ENCODE measurements around the gene MAJIN.
A peak's percentile ranks its signal among the peaks of the same experiment; 100 is the strongest.

Gene MAJIN

GRCh38 chr11:64914123-64914522 is 57.8 kb downstream of the MAJIN start:
- no peak for DNase-seq (ENCODE audit: low read depth in 2 of 3, low spot score in 2 of 3)

- no peak for DNase-seq (ENCODE audit: low read depth in 2 of 3, low spot score in 2 of 3)
Measured at GRCh38 chr11:64913171-64913727, 58.7 kb downstream of the MAJIN start.

GRCh38 chr11:64911689-64912088 is 60.2 kb downstream of the MAJIN start:
- DNase-seq (ENCODE audit: low read depth in 2 of 3, low spot score in 2 of 3): no peak

- no peak for DNase-seq (ENCODE audit: low read depth in 2 of 3, low spot score in 2 of 3)
Measured at GRCh38 chr11:64911142-64911541, 60.8 kb downstream of the MAJIN start.

- DNase-seq (ENCODE audit: low read depth in 2 of 3, low spot score in 2 of 3): no peak
Measured at GRCh38 chr11:64910451-64911093, 61.3 kb downstream of the MAJIN start.

GRCh38 chr11:64909653-64910343 is 62.1 kb downstream of the MAJIN start:
- no peak for DNase-seq (ENCODE audit: low read depth in 2 of 3, low spot score in 2 of 3)

- no peak for DNase-seq (ENCODE audit: low read depth in 2 of 3, low spot score in 2 of 3)
Measured at GRCh38 chr11:64908766-64909165, 63.1 kb downstream of the MAJIN start.

GRCh38 chr11:64906314-64906635 is 65.6 kb downstream of the MAJIN start:
- DNase-seq (ENCODE audit: low read depth in 2 of 3, low spot score in 2 of 3): no peak

- no peak for DNase-seq (ENCODE audit: low read depth in 2 of 3, low spot score in 2 of 3)
Measured at GRCh38 chr11:64905516-64906313, 66.2 kb downstream of the MAJIN start.

GRCh38 chr11:64903291-64903833 is 68.5 kb downstream of the MAJIN start:
- DNase-seq (ENCODE audit: low read depth in 2 of 3, low spot score in 2 of 3): no peak

GRCh38 chr11:64902102-64902900 is 69.6 kb downstream of the MAJIN start:
- no peak for DNase-seq (ENCODE audit: low read depth in 2 of 3, low spot score in 2 of 3)

- no peak for DNase-seq (ENCODE audit: low read depth in 2 of 3, low spot score in 2 of 3)
Measured at GRCh38 chr11:64900774-64901173, 71.1 kb downstream of the MAJIN start.

- DNase-seq (ENCODE audit: low read depth in 2 of 3, low spot score in 2 of 3): no peak
Measured at GRCh38 chr11:64900263-64900678, 71.6 kb downstream of the MAJIN start.

GRCh38 chr11:64898541-64898940 is 73.4 kb downstream of the MAJIN start:
- DNase-seq (ENCODE audit: low read depth in 2 of 3, low spot score in 2 of 3): no peak

- DNase-seq (ENCODE audit: low read depth in 2 of 3, low spot score in 2 of 3): no peak
Measured at GRCh38 chr11:64898076-64898445, 73.8 kb downstream of the MAJIN start.

- DNase-seq (ENCODE audit: low read depth in 2 of 3, low spot score in 2 of 3): no peak
Measured at GRCh38 chr11:64897381-64898075, 74.4 kb downstream of the MAJIN start.

- no peak for DNase-seq (ENCODE audit: low read depth in 2 of 3, low spot score in 2 of 3)
Measured at GRCh38 chr11:64896448-64897022, 75.4 kb downstream of the MAJIN start.

GRCh38 chr11:64894812-64895452 is 77.0 kb downstream of the MAJIN start:
- no peak for DNase-seq (ENCODE audit: low read depth in 2 of 3, low spot score in 2 of 3)

GRCh38 chr11:64894070-64894811 is 77.7 kb downstream of the MAJIN start:
- peak; percentile 72 to 95 (median 95) for DNase-seq (ENCODE audit: low read depth in 2 of 3, low spot score in 2 of 3)
